SK-N-MC (cell line): Measurements from ENCODE around the gene SEC14L1.
"Not testable (repeated sequence)": the region's sequence is repeated elsewhere in the genome, so short reads cannot be mapped to it uniquely, and the experiment has no call there.

Experiments
- DNase-seq: peaks from one replicate; pipeline ENCODE4 v3.0.0-alpha.2; 2011; ENCODE audit warnings: low read depth, low spot score
- H3K27ac ChIP-seq: fragments of 200-600 bp; sonication (generic); 2 replicates; pipeline ENCODE4 v1.5.1; 2016; ENCODE audit warnings: mixed run types
- H3K36me3 ChIP-seq: fragments of 200-600 bp; sonication (generic); 2 replicates; pipeline ENCODE4 v1.6.1; 2017; ENCODE audit warnings: antibody characterized with exemption, low read length, mixed read lengths; ENCODE audit not compliant: insufficient read depth
- H3K4me3 ChIP-seq: fragments of 200-600 bp; sonication (generic); 2 replicates; pipeline ENCODE4 v1.5.1; 2016
- H3K9ac ChIP-seq: fragments of 200-600 bp; sonication (generic); 2 replicates; pipeline ENCODE4 v1.8.0; 2017; ENCODE audit warnings: mixed run types, mixed read lengths; ENCODE audit not compliant: insufficient read length
- H3K9me3 ChIP-seq: fragments of 200-600 bp; sonication (generic); 2 replicates; pipeline ENCODE4 v1.6.1; 2017; ENCODE audit warnings: low read depth, mild to moderate bottlenecking, antibody characterized with exemption, low read length, moderate library complexity, mixed read lengths
- EZH2 ChIP-seq: fragments of 200-600 bp; sonication (generic); IDR thresholded peaks from one replicate; pipeline ENCODE4 v1.6.1; 2017; ENCODE audit warnings: antibody characterized with exemption
- FOXP2 ChIP-seq: optimal IDR thresholded peaks from 2 replicates; pipeline ENCODE3; 2011; ENCODE audit warnings: mild to moderate bottlenecking, moderate library complexity; ENCODE audit not compliant: insufficient read depth; ENCODE audit errors: extremely low read length, control extremely low read depth
- POLR2AphosphoS5 ChIP-seq: IDR thresholded peaks from 2 replicates; pipeline ENCODE4 v1.6.1; 2012; ENCODE audit warnings: mild to moderate bottlenecking, low read depth, low read length, borderline replicate concordance

Gene SEC14L1

GRCh38 chr17:77133087-77133638 lies 7.6 kb upstream of the SEC14L1 start:
- no peak overlapping the region for H3K9ac ChIP-seq
- H3K36me3 ChIP-seq, result no peaks in the 10 kb centered on the region
- peaks cover 7% of the 10 kb centered on the region; the same call in 1 of the 2 replicates for H3K9me3 ChIP-seq
- no peak overlapping the region for H3K27ac ChIP-seq
- TF ChIP-seq EZH2 (no peak), FOXP2 (no peak), POLR2AphosphoS5 (no peak)
- H3K4me3 ChIP-seq, result no peak overlapping the region
- no peak for DNase-seq

DNA sequence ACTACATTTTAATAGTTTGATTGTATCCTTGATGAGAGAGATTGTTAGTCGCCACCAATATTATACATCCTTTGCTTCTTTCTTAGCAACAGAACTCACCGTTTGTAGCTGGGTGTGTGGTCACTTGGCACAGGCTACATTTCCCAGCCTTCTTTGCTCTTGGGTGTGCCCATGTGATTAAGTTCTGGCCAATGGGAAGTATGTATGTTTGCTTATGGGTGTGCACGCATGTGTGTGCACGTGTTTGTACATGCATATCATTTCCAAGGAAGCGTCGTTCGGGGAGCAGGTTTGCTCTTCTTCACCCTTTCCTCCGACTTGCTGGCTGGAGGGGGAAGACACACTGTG lies 4.4 kb upstream of the SEC14L1 start:
- TF ChIP-seq EZH2 (no peak), FOXP2 (no peak)
- H3K4me3 ChIP-seq, result no peak overlapping the region
- 0 out of 2 replicates have a peak, but pooled peaks cover 3% of the 10 kb centered on the region for H3K36me3 ChIP-seq
- no peak for DNase-seq
- no peak overlapping the region for H3K9ac ChIP-seq
- no peak overlapping the region for H3K27ac ChIP-seq
- H3K9me3 ChIP-seq, result peaks cover 14% of the 10 kb centered on the region; the same call in 1 of the 2 replicates

DNA sequence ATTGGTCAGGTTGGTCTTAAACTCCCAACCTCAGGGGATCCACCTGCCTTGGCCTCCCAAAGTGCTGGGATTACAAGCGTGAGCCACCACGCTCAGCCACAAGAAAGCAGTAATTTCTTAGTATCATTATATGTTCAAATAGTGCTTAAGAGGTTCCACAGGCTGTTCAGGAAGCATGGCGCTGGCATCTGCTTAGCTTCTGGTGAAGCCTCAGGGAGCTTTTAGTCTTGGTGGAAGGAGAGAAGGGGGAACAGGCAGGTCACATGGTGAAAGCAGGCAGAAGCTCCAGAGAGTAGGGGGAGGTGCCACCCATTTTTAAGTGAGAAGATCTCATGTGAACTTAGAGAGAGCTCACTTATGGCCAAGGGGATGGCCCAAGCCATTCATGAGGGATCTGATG lies 3.7 kb upstream of the SEC14L1 start:
- DNase-seq, result no peak
- Histone ChIP-seq H3K9me3 (peaks cover 14% of the 10 kb centered on the region; the same call in 1 of the 2 replicates), H3K9ac (no peak overlapping the region), H3K27ac (peak overlapping the region; percentile 72), H3K4me3 (no peak overlapping the region), H3K36me3 (0 out of 2 replicates have a peak, but pooled peaks cover 3% of the 10 kb centered on the region)
- TF ChIP-seq POLR2AphosphoS5, result no peak
- no peak for TF ChIP-seq FOXP2
- no peak for TF ChIP-seq EZH2

DNA sequence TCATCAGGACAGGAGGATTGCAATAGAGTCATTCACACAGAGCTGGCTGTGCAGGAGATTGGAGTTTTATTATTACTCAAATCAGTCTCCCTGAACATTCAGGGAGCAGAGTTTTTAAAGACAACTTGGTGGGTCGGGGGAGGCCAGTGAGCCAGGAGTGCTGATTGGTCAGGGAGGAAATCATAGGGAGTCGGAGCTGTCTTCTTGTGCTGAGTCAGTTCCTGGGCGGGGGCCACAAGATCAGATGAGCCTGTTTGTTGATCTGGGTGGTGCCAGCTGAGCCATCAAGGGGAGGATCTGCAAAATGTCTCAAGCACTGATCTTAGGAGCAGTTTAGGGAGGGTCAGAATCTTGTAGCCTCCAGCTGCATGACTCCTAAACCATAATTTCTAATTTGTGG lies 2.9 kb upstream of the SEC14L1 start:
- peak overlapping the region; percentile 72 for H3K27ac ChIP-seq
- not testable (repeated sequence) for H3K9ac ChIP-seq, H3K4me3 ChIP-seq, H3K36me3 ChIP-seq, DNase-seq
- peaks cover 14% of the 10 kb centered on the region; the same call in 1 of the 2 replicates for H3K9me3 ChIP-seq

- Histone ChIP-seq H3K9ac (peak overlapping the region; percentile 61), H3K9me3 (peaks cover 14% of the 10 kb centered on the region; the same call in 1 of the 2 replicates), H3K4me3 (peak overlapping the region; percentile 90; the same call in 1 of the 2 replicates), H3K27ac (peak overlapping the region; percentile 79), H3K36me3 (peaks cover 25% of the 10 kb centered on the region)
- peak; percentile 71 for DNase-seq
- TF ChIP-seq FOXP2, result peak; percentile 72
- peak; percentile 64 for TF ChIP-seq POLR2AphosphoS5
- no peak for TF ChIP-seq EZH2
Observed at GRCh38 chr17:77140166-77140877, 447 bp upstream of the SEC14L1 start.

DNA sequence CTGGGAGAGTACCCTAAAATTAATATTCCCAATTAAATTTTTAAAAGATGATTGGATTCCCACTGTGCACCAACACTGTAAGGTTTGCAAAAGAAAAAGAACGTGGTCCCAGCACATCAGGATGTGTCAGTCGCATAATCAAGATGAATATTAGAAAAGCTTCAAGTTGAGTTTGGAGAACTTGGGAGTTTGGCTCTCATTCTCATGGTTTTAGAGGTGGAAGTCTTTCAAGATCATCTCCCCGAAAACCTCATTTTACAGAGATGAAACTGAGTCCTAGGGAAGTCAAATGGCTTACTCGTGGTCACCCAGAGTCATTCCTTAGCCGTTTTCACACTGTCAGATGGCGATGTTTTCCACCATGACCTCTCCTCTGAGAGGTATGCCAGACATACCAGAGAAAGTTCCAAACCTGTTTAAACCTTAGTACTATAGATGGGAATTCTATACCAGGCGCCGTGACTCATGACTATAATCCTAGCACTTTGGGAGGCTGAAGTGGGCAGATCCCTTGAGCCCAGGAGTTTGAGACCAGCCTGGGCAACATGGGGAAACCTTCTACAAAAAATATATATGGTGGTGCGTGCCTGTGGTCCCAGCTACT lies 1.2 kb downstream of the SEC14L1 start:
- peak overlapping the region; percentile 75 for H3K9ac ChIP-seq
- peak overlapping the region; percentile 90 for H3K4me3 ChIP-seq
- peaks cover 40% of the 10 kb centered on the region for H3K36me3 ChIP-seq
- TF ChIP-seq FOXP2 (no peak), POLR2AphosphoS5 (no peak), EZH2 (no peak)
- H3K9me3 ChIP-seq, result peaks cover 14% of the 10 kb centered on the region; the same call in 1 of the 2 replicates
- no peak overlapping the region for H3K27ac ChIP-seq
- DNase-seq, result no peak

DNA sequence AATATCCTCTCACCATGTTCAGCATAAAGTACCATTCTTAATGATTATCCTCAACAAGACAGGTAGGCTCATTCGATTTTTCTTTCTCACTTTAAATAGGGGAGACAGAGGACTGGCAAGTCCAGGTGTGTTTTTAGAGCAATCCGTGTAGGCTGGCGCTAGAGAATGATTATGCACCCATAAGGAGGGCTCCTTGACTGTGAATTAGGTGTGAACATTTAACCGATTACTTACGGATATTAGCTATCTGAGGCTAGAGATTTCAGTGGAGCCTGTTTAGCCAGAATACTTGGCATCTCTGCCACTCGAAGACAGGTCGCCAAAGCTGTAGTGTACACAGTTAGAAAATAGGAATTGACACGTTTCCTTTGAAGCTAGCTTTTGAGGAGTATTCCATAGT lies 1.9 kb downstream of the SEC14L1 start:
- Histone ChIP-seq H3K27ac (no peak overlapping the region), H3K9me3 (peaks cover 8% of the 10 kb centered on the region; the same call in 1 of the 2 replicates), H3K36me3 (peaks cover 48% of the 10 kb centered on the region), H3K4me3 (peak overlapping the region; percentile 90; the same call in 1 of the 2 replicates), H3K9ac (no peak overlapping the region)
- no peak for DNase-seq
- TF ChIP-seq FOXP2, result no peak
- no peak for TF ChIP-seq EZH2
- no peak for TF ChIP-seq POLR2AphosphoS5

GRCh38 chr17:77143306-77143705 lies 2.5 kb downstream of the SEC14L1 start:
- Histone ChIP-seq H3K9me3 (peaks cover 7% of the 10 kb centered on the region; the same call in 1 of the 2 replicates), H3K9ac (no peak overlapping the region), H3K36me3 (peaks cover 52% of the 10 kb centered on the region), H3K4me3 (no peak overlapping the region), H3K27ac (peak overlapping the region; percentile 5; the same call in 1 of the 2 replicates)
- DNase-seq, result no peak
- no peak for TF ChIP-seq EZH2
- no peak for TF ChIP-seq POLR2AphosphoS5
- no peak for TF ChIP-seq FOXP2
